B cell (primary cell): Measurements from ENCODE around the gene CYP4F2. TPM values are rescaled to one million over a fixed set of nuclear protein-coding genes. Genes with fewer than 3 reads are reported as not detected.

Experiments
- ATAC-seq: fragments of 200-7000 bp; cut with Tn5 transposase; one replicate; pipeline ENCODE4 v1.10.0; 2021; ENCODE audit warnings: low read depth, mild to moderate bottlenecking, moderate number of reproducible peaks, moderate library complexity
- CTCF ChIA-PET: fragments of 350-600 bp; sonication (Branson Sonifier 250); formaldehyde crosslinking; loops from one replicate; lab custom pipeline; 2021; ENCODE audit warnings: antibody characterized with exemption, inconsistent platforms; lab: Charles Lee
- POLR2A ChIA-PET: fragments of 350-600 bp; sonication (Branson Sonifier 250); formaldehyde crosslinking; loops from one replicate; lab custom pipeline; 2021; ENCODE audit warnings: antibody characterized with exemption; lab: Charles Lee
- DNase-seq: peaks from one replicate; pipeline ENCODE4 v3.0.0; 2013
- H2AFZ ChIP-seq: 2 replicates; pipeline ENCODE4 v1.6.1; 2012; ENCODE audit warnings: mild to moderate bottlenecking, low read depth, low read length; ENCODE audit not compliant: insufficient read depth, poor library complexity, severe bottlenecking
- H3K27ac ChIP-seq, 2 donors: 1 replicate in 1 of 2; 2 replicates in 1 of 2; pipeline ENCODE4 v1.5.1; 2012 to 2013; ENCODE audit warnings: low read length in 2 of 2, mild to moderate bottlenecking in 2 of 2, moderate library complexity in 1 of 2
- H3K27me3 ChIP-seq, 4 experiments: fragments of 200-600 bp in 1 of 4; sonication (generic) in 1 of 4; replicated peaks in 1 of 4; 1 replicate in 2 of 4; 2 replicates in 2 of 4; pipeline versions ENCODE4 v1.6.1 to v1.7.0; 2013 to 2016; ENCODE audit warnings: low read length in 3 of 4, mild to moderate bottlenecking in 2 of 4, mixed read lengths in 1 of 4, moderate library complexity in 1 of 4; ENCODE audit not compliant: insufficient read depth in 4 of 4, control insufficient read depth in 3 of 4; ENCODE audit errors: control extremely low read depth in 1 of 4
- H3K36me3 ChIP-seq, 2 experiments: replicated peaks in 1 of 2; 1 replicate in 1 of 2; 2 replicates in 1 of 2; pipeline versions ENCODE4 v1.6.1 to v1.7.1; 2013; ENCODE audit warnings: low read length in 1 of 2; ENCODE audit not compliant: insufficient read depth in 2 of 2, control insufficient read depth in 1 of 2; ENCODE audit errors: control extremely low read depth in 1 of 2, extremely low read depth in 1 of 2
- H3K4me1 ChIP-seq, 2 donors: fragments of 200-600 bp in 1 of 2; sonication (generic) in 1 of 2; 1 replicate in 1 of 2; 2 replicates in 1 of 2; pipeline versions ENCODE4 v1.5.1 to v1.6.1; 2013 to 2017; ENCODE audit warnings: low read length in 2 of 2; ENCODE audit not compliant: control insufficient read depth in 2 of 2, insufficient read depth in 2 of 2
- H3K4me2 ChIP-seq: replicated peaks from 2 replicates; pipeline ENCODE3; 2012; ENCODE audit warnings: mild to moderate bottlenecking, low read depth, low read length; ENCODE audit not compliant: poor library complexity, severe bottlenecking
- H3K4me3 ChIP-seq, 5 experiments: fragments of 200-600 bp in 1 of 5; sonication (generic) in 1 of 5; 1 replicate in 3 of 5; 2 replicates in 2 of 5; pipeline versions ENCODE4 v1.5.1 to v1.7.0; 2011 to 2016; ENCODE audit warnings: low read length in 4 of 5, mild to moderate bottlenecking in 4 of 5, low read depth in 2 of 5, control low read depth in 1 of 5, moderate library complexity in 1 of 5; ENCODE audit not compliant: insufficient read depth in 1 of 5; ENCODE audit errors: control extremely low read depth in 1 of 5, extremely low read depth in 1 of 5
- H3K79me2 ChIP-seq: fragments of 200-600 bp; sonication (generic); one replicate; pipeline ENCODE4 v1.6.0; 2016; ENCODE audit warnings: low read length; ENCODE audit not compliant: control insufficient read depth, insufficient read depth
- H3K9ac ChIP-seq: fragments of 200-600 bp; sonication (generic); 2 replicates; pipeline ENCODE4 v1.6.1; 2017; ENCODE audit warnings: mild to moderate bottlenecking, low read length, moderate library complexity
- H3K9me3 ChIP-seq, 3 donors: one replicate each; pipeline versions ENCODE4 v1.6.1 to v1.7.1; 2013; ENCODE audit warnings: low read length in 2 of 3; ENCODE audit not compliant: control insufficient read depth in 2 of 3, insufficient read depth in 1 of 3; ENCODE audit errors: control extremely low read depth in 1 of 3
- H4K20me1 ChIP-seq: 2 replicates; pipeline ENCODE4 v1.6.0; 2012; ENCODE audit warnings: mild to moderate bottlenecking, low read length; ENCODE audit not compliant: insufficient read depth, control insufficient read depth, poor library complexity, severe bottlenecking
- H3K27ac Mint-ChIP-seq: one replicate; pipeline ENCODE4 v1.8.0; 2021; ENCODE audit warnings: mixed read lengths
- H3K27me3 Mint-ChIP-seq: one replicate; pipeline ENCODE4 v1.8.0; 2021; ENCODE audit warnings: mixed read lengths
- H3K4me1 Mint-ChIP-seq: one replicate; pipeline ENCODE4 v1.8.0; 2021; ENCODE audit warnings: mixed read lengths
- H3K4me3 Mint-ChIP-seq: one replicate; pipeline ENCODE4 v1.8.0; 2021; ENCODE audit warnings: mixed read lengths
- H3K9me3 Mint-ChIP-seq: one replicate; pipeline ENCODE4 v1.8.0; 2022; ENCODE audit warnings: mixed read lengths; ENCODE audit not compliant: insufficient read depth
- EZH2 ChIP-seq: IDR thresholded peaks from 2 replicates; pipeline ENCODE4 v1.6.1; 2012; ENCODE audit warnings: borderline replicate concordance, low read depth, mild to moderate bottlenecking, moderate library complexity, low read length; ENCODE audit not compliant: insufficient read depth, poor library complexity, severe bottlenecking
- WGBS: methylation state at CpG from one replicate; pipeline ENCODE4 v1.1.5; 2013; ENCODE audit warnings: missing lambda C conversion rate; ENCODE audit not compliant: insufficient coverage; 5-methylcytosine and 5-hydroxymethylcytosine counted together
- intact Hi-C: fragments of 100-400 bp; cut with micrococcal nuclease; formaldehyde crosslinking; loops from one replicate; pipeline ENCODE4 v1.10.0; 2022
- polyA plus RNA-seq: library from polyadenylated mRNA; depleted of rRNA; stranded (reverse); fragments of >200 nt; gene quantifications from 2 replicates; pipeline ENCODE4 v1.2.3, GENCODE V29; 2012
- total RNA-seq, 2 donors: library from RNA; stranded (reverse); fragments of 120-200 nt in 1 of 2; gene quantifications; 1 replicate in 1 of 2; 2 replicates in 1 of 2; pipeline versions ENCODE4 v1.2.3 to v1.2.4, GENCODE V29; 2013 to 2022
- TF ChIP-seq, protein P1 (sequence below): fragments of 200-600 bp; IDR thresholded peaks from one replicate; pipeline ENCODE4 v1.8.0; 2022; ENCODE audit warnings: antibody characterized with exemption, mild to moderate bottlenecking

The CYP4F2 gene
- total and polyA plus RNA-seq, 2 donors (not counting 1 experiment from before 2014, with no cell fraction given), result not detected

DNA sequence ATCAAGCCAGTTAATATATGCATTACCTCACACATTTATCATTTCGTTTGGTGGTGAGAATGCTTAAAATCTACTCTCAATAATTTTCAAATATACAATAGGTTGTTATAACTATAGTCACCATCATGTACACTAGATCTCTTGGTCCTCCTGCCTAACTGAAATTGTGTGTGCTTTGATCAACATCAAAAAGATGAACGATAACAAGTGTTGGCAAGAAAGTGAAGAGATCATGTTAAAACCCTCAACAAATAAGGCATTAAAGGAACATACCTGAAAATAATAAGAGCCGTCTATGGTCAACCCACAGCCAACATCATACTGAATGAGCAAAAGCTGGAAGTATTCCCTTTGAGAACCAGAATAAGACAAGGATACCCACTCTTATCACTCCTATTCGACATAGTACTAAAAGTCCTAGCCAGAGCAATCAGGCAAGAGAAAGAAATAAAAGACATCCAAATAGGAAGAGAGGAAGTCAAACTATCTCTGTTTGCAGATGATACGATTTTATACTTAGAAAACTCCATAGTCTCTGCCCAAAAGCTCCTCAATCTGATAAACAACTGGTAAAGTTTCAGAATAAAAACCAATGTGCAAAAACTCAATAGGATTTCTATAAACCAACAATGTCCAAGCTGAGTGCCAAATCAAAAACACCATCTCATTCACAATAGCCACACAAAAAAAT is 54.5 kb downstream of the CYP4F2 start:
- Mint-ChIP-seq H3K4me3 (no peak overlapping the region), H3K27ac (no peak overlapping the region), H3K27me3 (peaks cover 37% of the 10 kb centered on the region), H3K4me1 (no peaks in the 10 kb centered on the region), H3K9me3 (no peaks in the 10 kb centered on the region)
- no peaks in the 10 kb centered on the region for H3K4me1 ChIP-seq
- H3K27me3 ChIP-seq, result peaks cover 0 to 3% (median 0%) of the 10 kb centered on the region in 4 experiments
- no peaks in the 10 kb centered on the region for H3K79me2 ChIP-seq
- WGBS, result 100% methylated on average over 1 of the region's 5 CpGs
- no peak overlapping the region for H2AFZ ChIP-seq
- intact Hi-C loops, result no loop called here
- no peak overlapping the region for H3K4me3 ChIP-seq
- H3K9ac ChIP-seq, result no peak overlapping the region
- ATAC-seq (no peak), DNase-seq (no peak)
- CTCF ChIA-PET, result no interaction called here
- no peaks in the 10 kb centered on the region for H4K20me1 ChIP-seq
- no peaks in the 10 kb centered on the region for H3K36me3 ChIP-seq
- H3K27ac ChIP-seq, result no peak overlapping the region
- H3K4me2 ChIP-seq, result no peak overlapping the region
- H3K9me3 ChIP-seq, result no peaks in the 10 kb centered on the region
- TF ChIP-seq EZH2, result no peak
- TF ChIP-seq, protein P1, sequence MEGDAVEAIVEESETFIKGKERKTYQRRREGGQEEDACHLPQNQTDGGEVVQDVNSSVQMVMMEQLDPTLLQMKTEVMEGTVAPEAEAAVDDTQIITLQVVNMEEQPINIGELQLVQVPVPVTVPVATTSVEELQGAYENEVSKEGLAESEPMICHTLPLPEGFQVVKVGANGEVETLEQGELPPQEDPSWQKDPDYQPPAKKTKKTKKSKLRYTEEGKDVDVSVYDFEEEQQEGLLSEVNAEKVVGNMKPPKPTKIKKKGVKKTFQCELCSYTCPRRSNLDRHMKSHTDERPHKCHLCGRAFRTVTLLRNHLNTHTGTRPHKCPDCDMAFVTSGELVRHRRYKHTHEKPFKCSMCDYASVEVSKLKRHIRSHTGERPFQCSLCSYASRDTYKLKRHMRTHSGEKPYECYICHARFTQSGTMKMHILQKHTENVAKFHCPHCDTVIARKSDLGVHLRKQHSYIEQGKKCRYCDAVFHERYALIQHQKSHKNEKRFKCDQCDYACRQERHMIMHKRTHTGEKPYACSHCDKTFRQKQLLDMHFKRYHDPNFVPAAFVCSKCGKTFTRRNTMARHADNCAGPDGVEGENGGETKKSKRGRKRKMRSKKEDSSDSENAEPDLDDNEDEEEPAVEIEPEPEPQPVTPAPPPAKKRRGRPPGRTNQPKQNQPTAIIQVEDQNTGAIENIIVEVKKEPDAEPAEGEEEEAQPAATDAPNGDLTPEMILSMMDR, result no peak
- POLR2A ChIA-PET, result no interaction called here

DNA sequence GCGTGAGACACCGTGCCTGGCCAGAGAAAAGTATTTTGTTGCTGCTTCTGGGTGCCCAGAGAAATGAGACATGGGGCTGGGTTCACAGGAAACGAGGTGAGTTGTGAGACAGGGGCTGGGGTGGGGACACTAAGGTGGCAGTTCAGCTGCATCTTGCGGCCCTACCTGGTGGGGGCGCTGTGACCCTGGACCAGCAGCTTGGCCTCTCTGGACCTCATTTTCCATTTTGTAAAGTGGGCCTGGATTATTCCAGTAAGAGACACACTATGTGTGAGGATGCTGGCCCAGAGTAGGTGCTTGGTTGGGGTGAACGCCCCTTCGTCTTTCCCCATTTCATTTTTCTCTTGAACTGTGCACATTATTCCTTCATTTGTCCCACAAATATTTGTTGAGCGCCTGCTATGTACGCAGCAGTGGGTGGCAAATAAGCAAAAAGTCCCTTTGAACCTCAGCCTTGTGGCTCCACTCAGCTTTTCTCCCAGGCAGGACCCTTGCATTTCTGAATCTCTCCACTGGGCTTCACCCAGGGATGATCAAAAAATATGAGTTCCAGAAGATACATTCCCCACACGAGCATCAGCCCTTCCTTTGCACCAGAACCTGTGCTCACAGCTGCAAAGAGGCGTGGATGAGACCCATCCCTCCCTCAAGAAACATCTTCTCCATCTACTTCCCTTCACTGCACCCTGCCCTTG is 55.9 kb downstream of the CYP4F2 start:
- no peaks in the 10 kb centered on the region for H3K79me2 ChIP-seq
- H4K20me1 ChIP-seq, result no peaks in the 10 kb centered on the region
- Mint-ChIP-seq H3K4me1 (peaks cover 5% of the 10 kb centered on the region), H3K9me3 (no peaks in the 10 kb centered on the region), H3K27me3 (peaks cover 28% of the 10 kb centered on the region), H3K4me3 (no peak overlapping the region), H3K27ac (no peak overlapping the region)
- no peaks in the 10 kb centered on the region for H3K4me1 ChIP-seq
- DNase-seq (no peak), ATAC-seq (no peak)
- no peak overlapping the region for H3K4me2 ChIP-seq
- no peaks in the 10 kb centered on the region for H3K36me3 ChIP-seq
- CTCF ChIA-PET, result no interaction called here
- H3K27ac ChIP-seq, result no peak overlapping the region
- no peak for TF ChIP-seq EZH2
- TF ChIP-seq, protein P1, result no peak
- intact Hi-C loops, result no loop called here
- 73% methylated on average over 10 of the region's 11 CpGs for WGBS
- no peaks in the 10 kb centered on the region for H3K9me3 ChIP-seq
- H3K9ac ChIP-seq, result no peak overlapping the region
- no peak overlapping the region for H3K4me3 ChIP-seq
- POLR2A ChIA-PET, result no interaction called here
- no peak overlapping the region for H2AFZ ChIP-seq
- peaks cover 0 to 3% (median 0%) of the 10 kb centered on the region in 4 experiments for H3K27me3 ChIP-seq
